Liver (tissue), 9 donors: ENCODE measurements around the gene C19orf47. TPM values are rescaled to one million over a fixed set of nuclear protein-coding genes. Genes with fewer than 3 reads are reported as not detected.

Source experiments
- DNase-seq: peaks from one replicate; pipeline ENCODE4 v3.0.0-alpha.2; 2017; ENCODE audit warnings: low spot score
- H3K27ac ChIP-seq, 2 donors: one replicate each; pipeline ENCODE4 v1.7.0; 2013; ENCODE audit warnings: inconsistent platforms in 2 of 2, low read length in 2 of 2, control low read depth in 1 of 2, low read depth in 1 of 2, mild to moderate bottlenecking in 1 of 2
- H3K27me3 ChIP-seq, 4 donors: one replicate each; pipeline versions ENCODE4 v1.6.1 to v1.7.0; 2013; ENCODE audit warnings: low read length in 3 of 4, inconsistent platforms in 1 of 4, mild to moderate bottlenecking in 1 of 4, moderate library complexity in 1 of 4; ENCODE audit not compliant: control insufficient read depth in 4 of 4, insufficient read depth in 4 of 4
- H3K36me3 ChIP-seq, 4 donors: one replicate each; pipeline versions ENCODE4 v1.6.1 to v1.7.0; 2013; ENCODE audit warnings: low read length in 3 of 4, mild to moderate bottlenecking in 3 of 4, low read depth in 1 of 4, moderate library complexity in 1 of 4; ENCODE audit not compliant: control insufficient read depth in 4 of 4, insufficient read depth in 3 of 4
- H3K4me1 ChIP-seq, 4 donors: one replicate each; pipeline versions ENCODE4 v1.6.1 to v1.7.0; 2013; ENCODE audit warnings: low read length in 3 of 4, mild to moderate bottlenecking in 3 of 4, moderate library complexity in 1 of 4; ENCODE audit not compliant: control insufficient read depth in 4 of 4, insufficient read depth in 4 of 4
- H3K4me3 ChIP-seq, 3 donors: one replicate each; pipeline versions ENCODE4 v1.6.1 to v1.7.0; 2013; ENCODE audit warnings: low read length in 3 of 3, control low read depth in 1 of 3, low read depth in 1 of 3, mild to moderate bottlenecking in 1 of 3
- H3K9ac ChIP-seq, 2 donors: one replicate each; pipeline ENCODE4 v1.7.0; 2013; ENCODE audit warnings: low read length in 2 of 2, mild to moderate bottlenecking in 2 of 2, moderate library complexity in 2 of 2, control low read depth in 1 of 2, low read depth in 1 of 2
- H3K9me3 ChIP-seq, 4 donors: one replicate each; pipeline versions ENCODE4 v1.6.1 to v1.7.0; 2013; ENCODE audit warnings: low read length in 3 of 4; ENCODE audit not compliant: control insufficient read depth in 4 of 4
- ATF3 ChIP-seq: IDR thresholded peaks from 2 replicates; pipeline ENCODE4 v1.6.1; 2016; ENCODE audit warnings: antibody characterized with exemption
- CTCF ChIP-seq: fragments of 150-350 bp; IDR thresholded peaks from 2 replicates; pipeline ENCODE4 v1.5.1; 2017; ENCODE audit warnings: improper control_type of control experiment, low read depth, low read length; ENCODE audit not compliant: missing input control
- EGR1 ChIP-seq, 2 donors: IDR thresholded peaks; 2 replicates each; pipeline ENCODE4 v1.6.1; 2016 to 2018; ENCODE audit warnings: antibody characterized with exemption in 2 of 2, low read depth in 2 of 2
- FOXA1 ChIP-seq: IDR thresholded peaks from 2 replicates; pipeline ENCODE4 v1.6.1; 2016; ENCODE audit warnings: antibody characterized with exemption
- FOXA2 ChIP-seq: IDR thresholded peaks from 2 replicates; pipeline ENCODE4 v1.6.1; 2016; ENCODE audit warnings: antibody characterized with exemption
- GABPA ChIP-seq, 2 donors: IDR thresholded peaks in 1 of 2; conservative IDR thresholded peaks in 1 of 2; 2 replicates each; pipeline ENCODE4 v1.6.1; 2016; ENCODE audit warnings: antibody characterized with exemption in 2 of 2, mild to moderate bottlenecking in 1 of 2, moderate library complexity in 1 of 2
- HNF4G ChIP-seq: IDR thresholded peaks from 2 replicates; pipeline ENCODE4 v1.6.1; 2016; ENCODE audit warnings: antibody characterized with exemption
- JUND ChIP-seq, 2 donors: IDR thresholded peaks; 2 replicates each; pipeline ENCODE4 v1.6.1; 2016; ENCODE audit warnings: antibody characterized with exemption in 2 of 2
- MAX ChIP-seq: IDR thresholded peaks from 2 replicates; pipeline ENCODE4 v1.6.1; 2016; ENCODE audit warnings: antibody characterized with exemption
- NR2F2 ChIP-seq: IDR thresholded peaks from 2 replicates; pipeline ENCODE4 v1.6.1; 2016; ENCODE audit warnings: antibody characterized with exemption
- RAD21 ChIP-seq, 2 donors: IDR thresholded peaks; 2 replicates each; pipeline ENCODE4 v1.6.1; 2016; ENCODE audit warnings: antibody characterized with exemption in 2 of 2, mild to moderate bottlenecking in 2 of 2
- RXRA ChIP-seq, 2 donors: IDR thresholded peaks; 2 replicates each; pipeline ENCODE4 v1.6.1; 2017 to 2018; ENCODE audit warnings: antibody characterized with exemption in 2 of 2, mild to moderate bottlenecking in 1 of 2
- SP1 ChIP-seq: IDR thresholded peaks from 2 replicates; pipeline ENCODE4 v1.6.1; 2018; ENCODE audit warnings: antibody characterized with exemption, mild to moderate bottlenecking
- TAF1 ChIP-seq: conservative IDR thresholded peaks from 2 replicates; pipeline ENCODE4 v1.6.1; 2016; ENCODE audit warnings: antibody characterized with exemption, mild to moderate bottlenecking
- YY1 ChIP-seq: IDR thresholded peaks from 2 replicates; pipeline ENCODE4 v1.6.1; 2016; ENCODE audit warnings: antibody characterized with exemption, mild to moderate bottlenecking
- ZBTB33 ChIP-seq: IDR thresholded peaks from 2 replicates; pipeline ENCODE4 v1.6.1; 2016; ENCODE audit warnings: antibody characterized with exemption
- WGBS: extraction: QIAGEN DNeasy Blood & Tissue Kit; methylation state at CpG from one replicate; pipeline ENCODE4 v1.1.7; 2013; 5-methylcytosine and 5-hydroxymethylcytosine counted together
- polyA plus RNA-seq, 2 donors: library from polyadenylated mRNA; stranded (reverse) in 1 of 2; unstranded in 1 of 2; fragments of 200-250 nt in 1 of 2; fragments of >200 nt in 1 of 2; fragmentation: Nextera tagmentation in 1 of 2; extraction: Ambion mirVana in 1 of 2; gene quantifications; one replicate each; pipeline versions ENCODE4 v1.2.1 to v1.2.3, GENCODE V29; 2013 to 2015
- total RNA-seq, 2 donors: library from RNA; depleted of rRNA; stranded (reverse); fragments of >200 nt; gene quantifications; one replicate each; pipeline ENCODE4 v1.2.3, GENCODE V29; 2014
- donor health status: healthy.
- donor health status: healthy.
- donor health status: healthy.
- donor health status: healthy.
- donor health status: healthy.

Gene C19orf47
- total and polyA plus RNA-seq, 4 donors: 3.9 to 6.0 (median 5.0) TPM

GRCh38 chr19:40390084-40390742 is 42.0 kb upstream of the C19orf47 start, which contains the start of gene HIPK4 (continued):
- no peak for TF ChIP-seq ZBTB33
- TF ChIP-seq YY1: no peak
- no peak for TF ChIP-seq RXRA (IDR thresholded peaks at IDR 0.05)
- TF ChIP-seq ATF3: no peak

- no peak for TF ChIP-seq RAD21 (IDR thresholded peaks at IDR 0.05)
- no peak for TF ChIP-seq HNF4G
- TF ChIP-seq YY1: no peak
- TF ChIP-seq ATF3: no peak
- no peak for TF ChIP-seq ZBTB33
- no peak for TF ChIP-seq GABPA (IDR thresholded peaks at IDR 0.05 in 1 of 2, conservative IDR thresholded peaks at IDR 0.05 in 1 of 2)
- no peak for TF ChIP-seq FOXA1
- TF ChIP-seq FOXA2: no peak
- no peak for TF ChIP-seq JUND (IDR thresholded peaks at IDR 0.05)
- TF ChIP-seq EGR1 (IDR thresholded peaks at IDR 0.05; ENCODE audit: low read depth in 2 of 2): no peak
- no peak for TF ChIP-seq MAX
- no peak for TF ChIP-seq TAF1
- no peak overlapping the region for H3K27ac ChIP-seq
- H3K9ac ChIP-seq: no peak overlapping the region
- no peaks in the 10 kb centered on the region for H3K9me3 ChIP-seq
- no peaks in the 10 kb centered on the region for H3K27me3 ChIP-seq
- WGBS: 96% methylated on average over 33 of the region's 33 CpGs
- H3K4me1 ChIP-seq: no peaks in the 10 kb centered on the region
- no peak for DNase-seq
- no peaks in the 10 kb centered on the region for H3K36me3 ChIP-seq
- no peak overlapping the region for H3K4me3 ChIP-seq
Observed at GRCh38 chr19:40389404-40390083, 41.3 kb upstream of the C19orf47 start.

GRCh38 chr19:40388481-40388880 is 40.3 kb upstream of the C19orf47 start:
- H3K9ac ChIP-seq: no peak overlapping the region
- H3K36me3 ChIP-seq: no peaks in the 10 kb centered on the region
- no peak overlapping the region for H3K4me3 ChIP-seq
- H3K9me3 ChIP-seq: no peaks in the 10 kb centered on the region
- no peaks in the 10 kb centered on the region for H3K27me3 ChIP-seq
- no peak overlapping the region for H3K27ac ChIP-seq
- DNase-seq: no peak
- no peaks in the 10 kb centered on the region for H3K4me1 ChIP-seq
- WGBS: 83% methylated on average over 3 of the region's 3 CpGs
- no peak for TF ChIP-seq TAF1
- no peak for TF ChIP-seq CTCF
- no peak for TF ChIP-seq ZBTB33
- no peak for TF ChIP-seq SP1
- TF ChIP-seq ATF3: no peak
- no peak for TF ChIP-seq NR2F2
- no peak for TF ChIP-seq GABPA (IDR thresholded peaks at IDR 0.05 in 1 of 2, conservative IDR thresholded peaks at IDR 0.05 in 1 of 2)
